GM23338 (cell line): ENCODE measurements around the gene RAD51D. TPM values are rescaled to one million over a fixed set of nuclear protein-coding genes. Genes with fewer than 3 reads are reported as not detected.

ENCODE experiments used
- ATAC-seq: fragments of 200-7000 bp; cut with Tn5 transposase; 3 replicates; pipeline ENCODE4 v1.9.1; 2020
- DNase-seq: peaks from one replicate; pipeline ENCODE4 v3.0.0-alpha.2; 2015; ENCODE audit warnings: low spot score
- H2AFZ ChIP-seq: fragments of 200-600 bp; sonication (generic); 2 replicates; pipeline ENCODE4 v1.8.0; 2016; ENCODE audit warnings: antibody characterized with exemption, mild to moderate bottlenecking, moderate library complexity
- H3F3A ChIP-seq: fragments of 200-600 bp; sonication (generic); replicated peaks from 2 replicates; pipeline ENCODE4 v1.8.0; 2017; ENCODE audit warnings: antibody characterized with exemption, mixed run types, low read depth
- H3K27ac ChIP-seq: fragments of 200-600 bp; sonication (generic); 2 replicates; pipeline ENCODE4 v1.6.1; 2016; ENCODE audit warnings: low read depth
- H3K27me3 ChIP-seq: fragments of 200-600 bp; sonication (generic); 2 replicates; pipeline ENCODE4 v1.8.0; 2016; ENCODE audit warnings: mild to moderate bottlenecking, mixed run types, moderate library complexity; ENCODE audit not compliant: insufficient read depth
- H3K36me3 ChIP-seq: fragments of 200-600 bp; sonication (generic); 2 replicates; pipeline ENCODE4 v1.8.0; 2016; ENCODE audit warnings: mild to moderate bottlenecking; ENCODE audit not compliant: insufficient read depth
- H3K4me1 ChIP-seq: fragments of 200-600 bp; sonication (generic); 2 replicates; pipeline ENCODE4 v1.8.0; 2016; ENCODE audit warnings: mild to moderate bottlenecking, moderate library complexity; ENCODE audit not compliant: insufficient read depth
- H3K4me2 ChIP-seq: fragments of 200-600 bp; sonication (generic); 2 replicates; pipeline ENCODE4 v1.7.1; 2017; ENCODE audit warnings: mixed run types
- H3K4me3 ChIP-seq: fragments of 200-600 bp; sonication (generic); 2 replicates; pipeline ENCODE4 v1.6.1; 2016; ENCODE audit warnings: mixed run types
- H3K79me2 ChIP-seq: fragments of 200-600 bp; sonication (generic); replicated peaks from 2 replicates; pipeline ENCODE4 v1.8.0; 2017; ENCODE audit warnings: mild to moderate bottlenecking; ENCODE audit not compliant: insufficient read depth
- H3K9me2 ChIP-seq: fragments of 200-600 bp; sonication (generic); 2 replicates; pipeline ENCODE4 v1.8.0; 2017; ENCODE audit not compliant: insufficient read depth
- H4K20me1 ChIP-seq: fragments of 200-600 bp; sonication (generic); replicated peaks from 2 replicates; pipeline ENCODE4 v1.8.0; 2017; ENCODE audit warnings: mild to moderate bottlenecking; ENCODE audit not compliant: insufficient read depth
- H3K27ac Mint-ChIP-seq: 2 replicates; pipeline ENCODE4 v1.8.0; 2020; ENCODE audit warnings: inconsistent platforms, mild to moderate bottlenecking, moderate library complexity, mixed read lengths
- H3K27me3 Mint-ChIP-seq: 3 replicates; pipeline ENCODE4 v1.8.0; 2022; ENCODE audit warnings: low read depth, mild to moderate bottlenecking, moderate library complexity, mixed read lengths, inconsistent platforms; ENCODE audit not compliant: insufficient read depth, poor library complexity
- H3K36me3 Mint-ChIP-seq: 3 replicates; pipeline ENCODE4 v1.8.0; 2021; ENCODE audit warnings: low read depth, mild to moderate bottlenecking, inconsistent platforms, moderate library complexity, mixed read lengths
- H3K4me1 Mint-ChIP-seq: 3 replicates; pipeline ENCODE4 v1.8.0; 2020; ENCODE audit warnings: mild to moderate bottlenecking, inconsistent platforms, mixed read lengths
- H3K4me3 Mint-ChIP-seq: 3 replicates; pipeline ENCODE4 v1.8.0; 2021; ENCODE audit warnings: moderate library complexity, mild to moderate bottlenecking, inconsistent platforms, mixed read lengths
- H3K9me3 Mint-ChIP-seq: 3 replicates; pipeline ENCODE4 v1.8.0; 2020; ENCODE audit warnings: moderate library complexity, mild to moderate bottlenecking, inconsistent platforms, mixed read lengths
- CREB1 ChIP-seq: fragments of 250-450 bp; sonication (Bioruptor Pico); IDR thresholded peaks from 2 replicates; pipeline ENCODE4 v1.5.0; 2020; ENCODE audit warnings: low read depth, mild to moderate bottlenecking, moderate library complexity
- EZH2 ChIP-seq: fragments of 200-600 bp; sonication (generic); IDR thresholded peaks from one replicate; pipeline ENCODE4 v1.8.0; 2017; ENCODE audit warnings: antibody characterized with exemption, mild to moderate bottlenecking, low read depth; ENCODE audit not compliant: unreplicated experiment
- EZH2phosphoT487 ChIP-seq: fragments of 200-600 bp; sonication (generic); IDR thresholded peaks from one replicate; pipeline ENCODE4 v1.8.1; 2018; ENCODE audit warnings: antibody characterized with exemption; ENCODE audit not compliant: unreplicated experiment
- JUNB ChIP-seq: IDR thresholded peaks from one replicate; pipeline ENCODE4 v1.6.1; 2016; ENCODE audit warnings: antibody characterized with exemption; ENCODE audit not compliant: unreplicated experiment
- NANOG ChIP-seq: IDR thresholded peaks from 2 replicates; pipeline ENCODE4 v1.6.1; 2016; ENCODE audit warnings: antibody characterized with exemption, borderline replicate concordance
- POLR2AphosphoS5 ChIP-seq: IDR thresholded peaks from 2 replicates; pipeline ENCODE4 v1.6.1; 2016; ENCODE audit warnings: antibody characterized with exemption, low read depth
- STAT1 ChIP-seq: IDR thresholded peaks from one replicate; pipeline ENCODE4 v1.6.1; 2016; ENCODE audit warnings: antibody characterized with exemption; ENCODE audit not compliant: unreplicated experiment
- ZNF114 ChIP-seq: fragments of 250-450 bp; sonication (Bioruptor Pico); IDR thresholded peaks from 2 replicates; pipeline ENCODE4 v1.5.0; 2020; ENCODE audit warnings: mild to moderate bottlenecking, moderate library complexity
- ZNF331 ChIP-seq: fragments of 250-450 bp; sonication (Bioruptor Pico); IDR thresholded peaks from 2 replicates; pipeline ENCODE4 v1.5.0; 2020; ENCODE audit warnings: low read depth, mild to moderate bottlenecking, moderate library complexity
- polyA plus RNA-seq: library from polyadenylated mRNA; unstranded; fragments of >200 nt; fragmentation: Nextera tagmentation; extraction: Ambion mirVana; gene quantifications from 2 replicates; pipeline ENCODE4 v1.2.1, GENCODE V29; 2016
- total RNA-seq: library from RNA; depleted of rRNA; stranded (reverse); fragments of >200 nt; shearing (Covaris generic); gene quantifications from 2 replicates; pipeline ENCODE4 v1.2.3, GENCODE V29; 2014
- TF ChIP-seq, protein P1 (sequence below): IDR thresholded peaks from one replicate; pipeline ENCODE4 v1.6.1; 2018; ENCODE audit warnings: antibody characterized with exemption; ENCODE audit not compliant: unreplicated experiment
- TF ChIP-seq, protein P2 (sequence below): IDR thresholded peaks from 2 replicates; pipeline ENCODE4 v1.6.1; 2016; ENCODE audit warnings: antibody characterized with exemption
- TF ChIP-seq, protein P3 (sequence below), 2 experiments: fragments of 200-600 bp in 1 of 2; sonication (generic) in 1 of 2; conservative IDR thresholded peaks; 2 replicates each; pipeline versions ENCODE4 v1.5.1 to v1.6.1; 2016 to 2017; ENCODE audit warnings: antibody characterized with exemption in 2 of 2, low read depth in 2 of 2, mild to moderate bottlenecking in 2 of 2, moderate library complexity in 1 of 2
- TF ChIP-seq, protein P4 (sequence below): fragments of 250-450 bp; sonication (Bioruptor Pico); IDR thresholded peaks from 2 replicates; pipeline ENCODE4 v1.5.0; 2020; ENCODE audit warnings: mild to moderate bottlenecking, moderate library complexity

RAD51D gene
- total and polyA plus RNA-seq, 2 experiments from 2014 or later, result 5.9 to 11.0 TPM

DNA sequence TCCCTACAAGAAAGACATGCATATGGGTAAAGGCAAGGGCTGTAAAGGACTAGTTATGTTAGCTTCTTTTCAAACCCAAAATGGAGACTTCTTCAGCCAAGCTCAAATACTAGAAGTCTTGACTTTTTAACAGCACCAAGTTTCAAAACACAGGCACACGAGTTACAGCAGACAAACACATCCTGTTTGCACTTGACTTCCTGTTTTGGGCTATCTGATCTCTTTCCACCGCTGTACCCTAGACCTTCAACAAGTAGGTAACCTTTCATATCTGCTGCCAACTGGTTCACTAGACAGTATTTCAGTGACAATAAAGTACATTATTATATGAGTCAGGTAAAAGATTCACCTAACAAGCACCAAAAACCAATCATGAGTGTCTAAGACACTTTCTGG, 68.5 kb downstream of the RAD51D start:
- ATAC-seq (no peak), DNase-seq (no peak)
- Mint-ChIP-seq H3K36me3 (0 out of 3 replicates have a peak, but pooled peaks cover 3% of the 10 kb centered on the region), H3K4me1 (peaks cover 27% of the 10 kb centered on the region), H3K27me3 (no peaks in the 10 kb centered on the region), H3K27ac (no peak overlapping the region), H3K9me3 (no peaks in the 10 kb centered on the region), H3K4me3 (no peak overlapping the region)
- H3K4me1 ChIP-seq, result peaks cover 6% of the 10 kb centered on the region
- no peak overlapping the region for H3K4me2 ChIP-seq
- H3K79me2 ChIP-seq, result no peaks in the 10 kb centered on the region
- H3F3A ChIP-seq, result 0 out of 2 replicates have a peak, but pooled peaks cover 3% of the 10 kb centered on the region
- no peaks in the 10 kb centered on the region for H3K9me2 ChIP-seq
- no peak overlapping the region for H3K4me3 ChIP-seq
- no peak overlapping the region for H3K27ac ChIP-seq
- H3K27me3 ChIP-seq, result no peaks in the 10 kb centered on the region
- no peaks in the 10 kb centered on the region; the same call in 1 of the 2 replicates for H4K20me1 ChIP-seq
- no peaks in the 10 kb centered on the region; the same call in 1 of the 2 replicates for H3K36me3 ChIP-seq
- TF ChIP-seq STAT1 (no peak), POLR2AphosphoS5 (no peak), ZNF114 (CRISPR knock-in tag) (no peak), EZH2phosphoT487 (no peak), NANOG (no peak), ZNF331 (CRISPR knock-in tag) (no peak), JUNB (no peak), EZH2 (no peak), CREB1 (CRISPR knock-in tag) (no peak)
- TF ChIP-seq, protein P1, sequence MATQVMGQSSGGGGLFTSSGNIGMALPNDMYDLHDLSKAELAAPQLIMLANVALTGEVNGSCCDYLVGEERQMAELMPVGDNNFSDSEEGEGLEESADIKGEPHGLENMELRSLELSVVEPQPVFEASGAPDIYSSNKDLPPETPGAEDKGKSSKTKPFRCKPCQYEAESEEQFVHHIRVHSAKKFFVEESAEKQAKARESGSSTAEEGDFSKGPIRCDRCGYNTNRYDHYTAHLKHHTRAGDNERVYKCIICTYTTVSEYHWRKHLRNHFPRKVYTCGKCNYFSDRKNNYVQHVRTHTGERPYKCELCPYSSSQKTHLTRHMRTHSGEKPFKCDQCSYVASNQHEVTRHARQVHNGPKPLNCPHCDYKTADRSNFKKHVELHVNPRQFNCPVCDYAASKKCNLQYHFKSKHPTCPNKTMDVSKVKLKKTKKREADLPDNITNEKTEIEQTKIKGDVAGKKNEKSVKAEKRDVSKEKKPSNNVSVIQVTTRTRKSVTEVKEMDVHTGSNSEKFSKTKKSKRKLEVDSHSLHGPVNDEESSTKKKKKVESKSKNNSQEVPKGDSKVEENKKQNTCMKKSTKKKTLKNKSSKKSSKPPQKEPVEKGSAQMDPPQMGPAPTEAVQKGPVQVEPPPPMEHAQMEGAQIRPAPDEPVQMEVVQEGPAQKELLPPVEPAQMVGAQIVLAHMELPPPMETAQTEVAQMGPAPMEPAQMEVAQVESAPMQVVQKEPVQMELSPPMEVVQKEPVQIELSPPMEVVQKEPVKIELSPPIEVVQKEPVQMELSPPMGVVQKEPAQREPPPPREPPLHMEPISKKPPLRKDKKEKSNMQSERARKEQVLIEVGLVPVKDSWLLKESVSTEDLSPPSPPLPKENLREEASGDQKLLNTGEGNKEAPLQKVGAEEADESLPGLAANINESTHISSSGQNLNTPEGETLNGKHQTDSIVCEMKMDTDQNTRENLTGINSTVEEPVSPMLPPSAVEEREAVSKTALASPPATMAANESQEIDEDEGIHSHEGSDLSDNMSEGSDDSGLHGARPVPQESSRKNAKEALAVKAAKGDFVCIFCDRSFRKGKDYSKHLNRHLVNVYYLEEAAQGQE, result no peak
- TF ChIP-seq, protein P2, sequence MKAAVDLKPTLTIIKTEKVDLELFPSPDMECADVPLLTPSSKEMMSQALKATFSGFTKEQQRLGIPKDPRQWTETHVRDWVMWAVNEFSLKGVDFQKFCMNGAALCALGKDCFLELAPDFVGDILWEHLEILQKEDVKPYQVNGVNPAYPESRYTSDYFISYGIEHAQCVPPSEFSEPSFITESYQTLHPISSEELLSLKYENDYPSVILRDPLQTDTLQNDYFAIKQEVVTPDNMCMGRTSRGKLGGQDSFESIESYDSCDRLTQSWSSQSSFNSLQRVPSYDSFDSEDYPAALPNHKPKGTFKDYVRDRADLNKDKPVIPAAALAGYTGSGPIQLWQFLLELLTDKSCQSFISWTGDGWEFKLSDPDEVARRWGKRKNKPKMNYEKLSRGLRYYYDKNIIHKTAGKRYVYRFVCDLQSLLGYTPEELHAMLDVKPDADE, result no peak
- TF ChIP-seq, protein P3, sequence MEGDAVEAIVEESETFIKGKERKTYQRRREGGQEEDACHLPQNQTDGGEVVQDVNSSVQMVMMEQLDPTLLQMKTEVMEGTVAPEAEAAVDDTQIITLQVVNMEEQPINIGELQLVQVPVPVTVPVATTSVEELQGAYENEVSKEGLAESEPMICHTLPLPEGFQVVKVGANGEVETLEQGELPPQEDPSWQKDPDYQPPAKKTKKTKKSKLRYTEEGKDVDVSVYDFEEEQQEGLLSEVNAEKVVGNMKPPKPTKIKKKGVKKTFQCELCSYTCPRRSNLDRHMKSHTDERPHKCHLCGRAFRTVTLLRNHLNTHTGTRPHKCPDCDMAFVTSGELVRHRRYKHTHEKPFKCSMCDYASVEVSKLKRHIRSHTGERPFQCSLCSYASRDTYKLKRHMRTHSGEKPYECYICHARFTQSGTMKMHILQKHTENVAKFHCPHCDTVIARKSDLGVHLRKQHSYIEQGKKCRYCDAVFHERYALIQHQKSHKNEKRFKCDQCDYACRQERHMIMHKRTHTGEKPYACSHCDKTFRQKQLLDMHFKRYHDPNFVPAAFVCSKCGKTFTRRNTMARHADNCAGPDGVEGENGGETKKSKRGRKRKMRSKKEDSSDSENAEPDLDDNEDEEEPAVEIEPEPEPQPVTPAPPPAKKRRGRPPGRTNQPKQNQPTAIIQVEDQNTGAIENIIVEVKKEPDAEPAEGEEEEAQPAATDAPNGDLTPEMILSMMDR (conservative IDR thresholded peaks at IDR 0.05; ENCODE audit: low read depth in 2 of 2), result no peak
- TF ChIP-seq, protein P4, sequence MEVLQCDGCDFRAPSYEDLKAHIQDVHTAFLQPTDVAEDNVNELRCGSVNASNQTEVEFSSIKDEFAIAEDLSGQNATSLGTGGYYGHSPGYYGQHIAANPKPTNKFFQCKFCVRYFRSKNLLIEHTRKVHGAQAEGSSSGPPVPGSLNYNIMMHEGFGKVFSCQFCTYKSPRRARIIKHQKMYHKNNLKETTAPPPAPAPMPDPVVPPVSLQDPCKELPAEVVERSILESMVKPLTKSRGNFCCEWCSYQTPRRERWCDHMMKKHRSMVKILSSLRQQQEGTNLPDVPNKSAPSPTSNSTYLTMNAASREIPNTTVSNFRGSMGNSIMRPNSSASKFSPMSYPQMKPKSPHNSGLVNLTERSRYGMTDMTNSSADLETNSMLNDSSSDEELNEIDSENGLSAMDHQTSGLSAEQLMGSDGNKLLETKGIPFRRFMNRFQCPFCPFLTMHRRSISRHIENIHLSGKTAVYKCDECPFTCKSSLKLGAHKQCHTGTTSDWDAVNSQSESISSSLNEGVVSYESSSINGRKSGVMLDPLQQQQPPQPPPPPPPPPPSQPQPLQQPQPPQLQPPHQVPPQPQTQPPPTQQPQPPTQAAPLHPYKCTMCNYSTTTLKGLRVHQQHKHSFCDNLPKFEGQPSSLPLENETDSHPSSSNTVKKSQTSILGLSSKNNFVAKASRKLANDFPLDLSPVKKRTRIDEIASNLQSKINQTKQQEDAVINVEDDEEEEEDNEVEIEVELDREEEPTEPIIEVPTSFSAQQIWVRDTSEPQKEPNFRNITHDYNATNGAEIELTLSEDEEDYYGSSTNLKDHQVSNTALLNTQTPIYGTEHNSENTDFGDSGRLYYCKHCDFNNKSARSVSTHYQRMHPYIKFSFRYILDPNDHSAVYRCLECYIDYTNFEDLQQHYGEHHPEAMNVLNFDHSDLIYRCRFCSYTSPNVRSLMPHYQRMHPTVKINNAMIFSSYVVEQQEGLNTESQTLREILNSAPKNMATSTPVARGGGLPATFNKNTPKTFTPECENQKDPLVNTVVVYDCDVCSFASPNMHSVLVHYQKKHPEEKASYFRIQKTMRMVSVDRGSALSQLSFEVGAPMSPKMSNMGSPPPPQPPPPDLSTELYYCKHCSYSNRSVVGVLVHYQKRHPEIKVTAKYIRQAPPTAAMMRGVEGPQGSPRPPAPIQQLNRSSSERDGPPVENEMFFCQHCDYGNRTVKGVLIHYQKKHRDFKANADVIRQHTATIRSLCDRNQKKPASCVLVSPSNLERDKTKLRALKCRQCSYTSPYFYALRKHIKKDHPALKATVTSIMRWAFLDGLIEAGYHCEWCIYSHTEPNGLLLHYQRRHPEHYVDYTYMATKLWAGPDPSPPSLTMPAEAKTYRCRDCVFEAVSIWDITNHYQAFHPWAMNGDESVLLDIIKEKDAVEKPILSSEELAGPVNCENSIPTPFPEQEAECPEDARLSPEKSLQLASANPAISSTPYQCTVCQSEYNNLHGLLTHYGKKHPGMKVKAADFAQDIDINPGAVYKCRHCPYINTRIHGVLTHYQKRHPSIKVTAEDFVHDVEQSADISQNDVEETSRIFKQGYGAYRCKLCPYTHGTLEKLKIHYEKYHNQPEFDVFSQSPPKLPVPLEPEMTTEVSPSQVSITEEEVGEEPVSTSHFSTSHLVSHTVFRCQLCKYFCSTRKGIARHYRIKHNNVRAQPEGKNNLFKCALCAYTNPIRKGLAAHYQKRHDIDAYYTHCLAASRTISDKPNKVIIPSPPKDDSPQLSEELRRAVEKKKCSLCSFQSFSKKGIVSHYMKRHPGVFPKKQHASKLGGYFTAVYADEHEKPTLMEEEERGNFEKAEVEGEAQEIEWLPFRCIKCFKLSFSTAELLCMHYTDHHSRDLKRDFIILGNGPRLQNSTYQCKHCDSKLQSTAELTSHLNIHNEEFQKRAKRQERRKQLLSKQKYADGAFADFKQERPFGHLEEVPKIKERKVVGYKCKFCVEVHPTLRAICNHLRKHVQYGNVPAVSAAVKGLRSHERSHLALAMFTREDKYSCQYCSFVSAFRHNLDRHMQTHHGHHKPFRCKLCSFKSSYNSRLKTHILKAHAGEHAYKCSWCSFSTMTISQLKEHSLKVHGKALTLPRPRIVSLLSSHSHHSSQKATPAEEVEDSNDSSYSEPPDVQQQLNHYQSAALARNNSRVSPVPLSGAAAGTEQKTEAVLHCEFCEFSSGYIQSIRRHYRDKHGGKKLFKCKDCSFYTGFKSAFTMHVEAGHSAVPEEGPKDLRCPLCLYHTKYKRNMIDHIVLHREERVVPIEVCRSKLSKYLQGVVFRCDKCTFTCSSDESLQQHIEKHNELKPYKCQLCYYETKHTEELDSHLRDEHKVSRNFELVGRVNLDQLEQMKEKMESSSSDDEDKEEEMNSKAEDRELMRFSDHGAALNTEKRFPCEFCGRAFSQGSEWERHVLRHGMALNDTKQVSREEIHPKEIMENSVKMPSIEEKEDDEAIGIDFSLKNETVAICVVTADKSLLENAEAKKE (CRISPR knock-in tag), result no peak
- no peak overlapping the region for H2AFZ ChIP-seq
